Pulmonary artery endothelial cell (primary cell): ENCODE results near the gene OR2T35. TPM values are rescaled to one million over a fixed set of nuclear protein-coding genes. Genes with fewer than 3 reads are reported as not detected.
"Not testable (repeated sequence)": the region's sequence is repeated elsewhere in the genome, so short reads cannot be mapped to it uniquely, and the experiment has no call there.

ENCODE experiments used
- DNase-seq: peaks from one replicate; pipeline ENCODE4 v3.0.0-alpha.2; 2011; ENCODE audit warnings: low read depth, low spot score
- total RNA-seq: library from RNA; depleted of rRNA; stranded (reverse); fragments of >200 nt; gene quantifications from 2 replicates; pipeline ENCODE4 v1.2.3, GENCODE V29; 2014

OR2T35 gene
- total RNA-seq = not detected in 2 replicates

- not testable (repeated sequence) for DNase-seq
Observed at GRCh38 chr1:248645178-248645577, at the start of gene OR2T35. Gene OR2T35 (minus strand): TSS chr1:248645278. CDS start chr1:248639258, 6,020 bp downstream.

GRCh38 chr1:248691567-248692155 lies 46.6 kb upstream of the OR2T35 start:
- no peak for DNase-seq

GRCh38 chr1:248688527-248689298 lies 43.6 kb upstream of the OR2T35 start:
- DNase-seq = no peak

GRCh38 chr1:248686815-248687214 lies 41.7 kb upstream of the OR2T35 start:
- DNase-seq = no peak

- no peak for DNase-seq
Observed at GRCh38 chr1:248681651-248682050, 36.6 kb upstream of the OR2T35 start.

- DNase-seq = no peak
Observed at GRCh38 chr1:248670003-248670402, 24.9 kb upstream of the OR2T35 start.

- not testable (repeated sequence) for DNase-seq
Observed at GRCh38 chr1:248663453-248664328, 18.6 kb upstream of the OR2T35 start.

GRCh38 chr1:248656797-248657196 lies 11.7 kb upstream of the OR2T35 start:
- not testable (repeated sequence) for DNase-seq

- DNase-seq = not testable (repeated sequence)
Observed at GRCh38 chr1:248655354-248655753, 10.3 kb upstream of the OR2T35 start, which contains the start of gene OR2T27. Gene OR2T27 (minus strand): TSS chr1:248655528. CDS start chr1:248650884, 4,644 bp downstream.

GRCh38 chr1:248648770-248649536 lies 3.9 kb upstream of the OR2T35 start:
- DNase-seq = not testable (repeated sequence)

- DNase-seq = not testable (repeated sequence)
Observed at GRCh38 chr1:248642971-248643651, 2.0 kb downstream of the OR2T35 start.

GRCh38 chr1:248641583-248641982 lies 3.5 kb downstream of the OR2T35 start:
- DNase-seq = not testable (repeated sequence)

- DNase-seq = not testable (repeated sequence)
Observed at GRCh38 chr1:248640906-248641305, 4.2 kb downstream of the OR2T35 start.

- DNase-seq = not testable (repeated sequence)
Observed at GRCh38 chr1:248639652-248640051, 5.4 kb downstream of the OR2T35 start.

- DNase-seq = not testable (repeated sequence)
Observed at GRCh38 chr1:248636612-248637011, 8.5 kb downstream of the OR2T35 start.

- DNase-seq = not testable (repeated sequence)
Observed at GRCh38 chr1:248634991-248635390, 10.1 kb downstream of the OR2T35 start, which contains the start of gene OR2T11. Gene OR2T11 (minus strand): TSS chr1:248635091. CDS start chr1:248627128, 7,963 bp downstream.

- DNase-seq = no peak
Observed at GRCh38 chr1:248631354-248632008, 13.6 kb downstream of the OR2T35 start.

- DNase-seq = no peak
Observed at GRCh38 chr1:248630551-248630950, 14.5 kb downstream of the OR2T35 start.

- no peak for DNase-seq
Observed at GRCh38 chr1:248627971-248628844, 16.9 kb downstream of the OR2T35 start.
